WTC11 (cell line): Measurements from ENCODE around the gene TNPO3.

Experiments used
- ATF2 ChIP-seq: sonication (generic); formaldehyde crosslinking; IDR thresholded peaks from 2 replicates; pipeline ENCODE4 v1.8.1; 2022; ENCODE audit warnings: low read depth, missing genetic modification reagents, borderline replicate concordance
- CREM ChIP-seq: sonication (generic); formaldehyde crosslinking; IDR thresholded peaks from 2 replicates; pipeline ENCODE4 v1.8.1; 2022; ENCODE audit warnings: mild to moderate bottlenecking, missing genetic modification reagents, moderate library complexity
- CTCF ChIP-seq: fragments of 200-600 bp; IDR thresholded peaks from 2 replicates; pipeline ENCODE4 v1.8.0; 2022; ENCODE audit warnings: antibody characterized with exemption
- FOXP1 ChIP-seq: sonication (generic); formaldehyde crosslinking; IDR thresholded peaks from 2 replicates; pipeline ENCODE4 v1.8.0; 2022; ENCODE audit warnings: missing genetic modification reagents, mild to moderate bottlenecking, moderate library complexity, borderline replicate concordance
- MAX ChIP-seq: sonication (generic); formaldehyde crosslinking; IDR thresholded peaks from 2 replicates; pipeline ENCODE4 v1.8.0; 2022; ENCODE audit warnings: mild to moderate bottlenecking, missing genetic modification reagents
- NR3C1 ChIP-seq: sonication (generic); formaldehyde crosslinking; conservative IDR thresholded peaks from 2 replicates; pipeline ENCODE4 v1.8.1; 2023; ENCODE audit warnings: low read depth, mild to moderate bottlenecking, missing genetic modification reagents
- ZNF423 ChIP-seq: fragments of 250-450 bp; sonication (Bioruptor Pico); IDR thresholded peaks from 2 replicates; pipeline ENCODE4 v2.1.2; 2022; ENCODE audit warnings: mild to moderate bottlenecking, moderate library complexity

- TF ChIP-seq MAX (CRISPR knock-in tag) (no peak), CTCF (no peak), NR3C1 (CRISPR knock-in tag) (no peak), ZNF423 (CRISPR knock-in tag) (no peak), FOXP1 (CRISPR knock-in tag) (no peak), ATF2 (no peak), CREM (no peak)
Measured at GRCh38 chr7:128934361-128935341, 120.3 kb downstream of the TNPO3 start.
